ENCODE measurements around the gene POU3F3.

POU3F3 gene

GRCh38 chr2:104873689-104874054, 19.8 kb downstream of the POU3F3 start:
- DNase-seq (ENCODE audit: low read depth in 2 of 2, low spot score in 1 of 2), result no peak

- no peak for DNase-seq (ENCODE audit: low read depth in 2 of 2, low spot score in 1 of 2)
Observed at GRCh38 chr2:104874230-104874629, 20.3 kb downstream of the POU3F3 start.

- no peak for DNase-seq (ENCODE audit: low read depth in 2 of 2, low spot score in 1 of 2)
Observed at GRCh38 chr2:104875262-104875661, 21.3 kb downstream of the POU3F3 start.

DNA sequence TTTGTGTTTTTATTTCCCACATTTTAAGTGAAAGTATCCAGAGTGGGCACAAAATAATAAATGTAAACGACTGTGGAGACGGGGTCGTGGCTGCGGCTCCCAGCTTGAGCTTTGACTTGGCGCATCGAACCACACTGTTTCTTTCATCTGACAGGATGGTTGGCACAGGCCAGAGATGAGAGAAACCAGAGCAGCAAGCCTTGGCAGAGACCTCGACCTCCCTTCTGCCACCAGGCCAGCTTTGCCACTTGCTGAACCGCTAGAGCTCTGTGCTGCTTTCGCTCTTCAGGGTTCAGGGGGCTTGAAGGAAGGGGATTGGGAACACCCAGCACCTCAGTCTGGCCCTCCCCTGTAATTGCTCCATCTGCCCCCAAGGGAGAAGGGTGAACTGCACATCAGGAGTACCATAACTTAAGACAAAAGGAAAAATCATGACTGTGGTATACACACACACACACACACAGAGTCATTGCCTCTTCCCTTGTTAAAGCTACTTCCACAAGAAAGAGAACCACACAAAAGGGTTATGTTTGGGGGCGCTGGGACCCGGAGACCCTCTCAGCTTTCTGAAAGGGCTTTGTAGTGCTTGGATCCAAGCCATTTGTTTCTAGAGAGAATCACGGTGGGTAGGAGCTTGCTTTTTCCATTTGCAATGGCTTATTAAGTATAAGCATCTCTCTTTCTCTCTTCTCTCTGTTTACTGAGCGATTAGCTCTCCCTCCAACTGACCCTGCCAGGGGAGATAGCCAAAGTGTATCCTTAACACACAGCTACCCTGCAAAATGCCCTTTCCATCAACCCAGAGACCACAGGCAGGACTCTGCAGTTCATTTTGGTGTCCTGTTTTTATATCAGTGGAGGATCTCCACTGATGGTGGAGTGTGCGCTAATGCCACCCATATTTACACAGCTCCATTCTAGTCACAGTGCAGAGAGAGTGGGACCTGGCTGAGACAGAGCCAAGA, 23.0 kb downstream of the POU3F3 start:
- DNase-seq (ENCODE audit: low read depth in 2 of 2, low spot score in 1 of 2), result no peak

DNA sequence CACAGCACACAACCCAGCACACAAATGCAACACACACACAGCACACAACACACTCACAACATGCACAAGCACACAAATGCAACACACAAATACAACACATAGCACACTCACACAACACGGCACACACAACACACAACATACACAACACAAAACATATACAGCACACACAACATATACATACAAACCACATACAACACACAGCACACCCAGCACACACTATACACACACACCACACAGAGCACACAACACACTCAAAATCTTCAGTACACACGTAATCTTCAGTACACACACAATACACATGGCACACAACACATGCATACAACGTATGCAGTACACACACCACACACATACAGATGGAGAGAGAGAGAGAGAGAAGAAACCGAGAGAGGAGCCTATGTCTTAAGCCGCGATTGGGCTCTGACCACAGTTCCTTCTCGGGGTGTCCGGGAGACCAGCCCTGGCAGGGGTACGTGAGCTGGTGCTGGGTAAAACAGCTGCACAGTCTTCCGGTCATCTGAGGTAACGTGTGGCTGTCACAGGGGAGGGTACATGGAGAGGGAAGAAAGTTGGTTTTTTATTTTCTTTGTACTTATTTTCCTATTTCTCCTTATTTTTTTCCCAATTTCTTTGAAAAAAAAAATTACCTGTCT, 25.1 kb downstream of the POU3F3 start:
- DNase-seq (ENCODE audit: low read depth in 2 of 2, low spot score in 1 of 2), result no peak

DNA sequence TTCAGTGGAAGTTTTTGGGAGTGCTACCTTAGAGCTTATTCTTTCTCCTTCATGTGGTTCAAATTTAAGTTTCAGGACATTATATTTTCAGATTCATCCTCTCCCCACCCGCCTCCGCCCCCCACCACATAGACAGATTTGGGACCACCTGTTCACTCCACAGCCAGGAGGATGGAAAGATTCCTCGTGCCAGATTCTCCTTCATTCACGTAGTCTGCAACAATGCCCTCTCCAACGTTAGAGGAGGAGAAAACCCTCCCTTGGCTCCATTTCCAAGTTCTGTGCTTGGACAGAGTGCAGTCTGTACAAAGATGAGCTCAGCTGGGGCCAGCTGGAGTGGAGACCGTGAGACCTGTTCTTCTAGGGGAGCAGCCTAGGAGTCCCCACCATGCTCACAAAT, 26.2 kb downstream of the POU3F3 start:
- DNase-seq (ENCODE audit: low read depth in 2 of 2, low spot score in 1 of 2), result no peak

- no peak for DNase-seq (ENCODE audit: low read depth in 2 of 2, low spot score in 1 of 2)
Observed at GRCh38 chr2:104883357-104883756, 29.4 kb downstream of the POU3F3 start.

- no peak for DNase-seq (ENCODE audit: low read depth in 2 of 2, low spot score in 1 of 2)
Observed at GRCh38 chr2:104885119-104885782, 31.3 kb downstream of the POU3F3 start.

GRCh38 chr2:104887676-104888075, 33.8 kb downstream of the POU3F3 start:
- DNase-seq (ENCODE audit: low read depth in 2 of 2, low spot score in 1 of 2), result no peak

DNA sequence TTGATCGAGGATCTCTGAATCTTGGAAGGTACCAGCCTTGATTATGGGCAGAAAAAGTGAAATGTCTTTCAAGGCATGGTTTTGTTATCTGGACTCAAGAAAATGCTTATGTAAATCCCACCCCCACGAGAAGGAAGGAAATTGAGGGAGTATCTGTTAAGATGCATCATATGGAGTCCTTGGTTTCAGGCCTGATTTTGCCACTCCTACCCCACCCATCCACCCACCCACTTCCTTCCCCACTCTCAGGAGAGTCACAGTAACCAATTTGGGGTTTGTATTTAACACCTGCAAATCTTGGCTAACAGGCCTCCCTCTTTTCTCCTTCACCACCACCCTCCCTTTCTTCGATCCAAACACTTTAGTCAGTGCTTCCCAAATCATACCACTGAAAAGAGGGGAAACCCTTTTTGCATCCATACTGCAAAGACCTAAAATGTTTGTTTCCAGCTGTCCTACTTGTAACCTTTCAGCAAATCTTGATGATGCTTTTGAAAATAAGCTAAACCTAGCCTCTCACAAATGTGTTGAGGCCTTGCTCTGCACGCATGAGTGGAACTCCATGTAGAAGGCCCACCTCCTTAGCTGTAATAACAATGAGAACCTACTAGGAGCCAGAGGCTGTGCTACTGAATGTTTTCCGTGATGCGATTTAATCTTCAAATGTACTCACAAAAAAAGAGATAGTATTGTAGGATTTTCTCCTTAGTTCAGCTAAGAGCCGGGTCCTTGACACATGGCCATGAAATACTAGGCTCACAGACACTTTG, 34.8 kb downstream of the POU3F3 start:
- DNase-seq (ENCODE audit: low read depth in 2 of 2, low spot score in 1 of 2), result no peak

DNA sequence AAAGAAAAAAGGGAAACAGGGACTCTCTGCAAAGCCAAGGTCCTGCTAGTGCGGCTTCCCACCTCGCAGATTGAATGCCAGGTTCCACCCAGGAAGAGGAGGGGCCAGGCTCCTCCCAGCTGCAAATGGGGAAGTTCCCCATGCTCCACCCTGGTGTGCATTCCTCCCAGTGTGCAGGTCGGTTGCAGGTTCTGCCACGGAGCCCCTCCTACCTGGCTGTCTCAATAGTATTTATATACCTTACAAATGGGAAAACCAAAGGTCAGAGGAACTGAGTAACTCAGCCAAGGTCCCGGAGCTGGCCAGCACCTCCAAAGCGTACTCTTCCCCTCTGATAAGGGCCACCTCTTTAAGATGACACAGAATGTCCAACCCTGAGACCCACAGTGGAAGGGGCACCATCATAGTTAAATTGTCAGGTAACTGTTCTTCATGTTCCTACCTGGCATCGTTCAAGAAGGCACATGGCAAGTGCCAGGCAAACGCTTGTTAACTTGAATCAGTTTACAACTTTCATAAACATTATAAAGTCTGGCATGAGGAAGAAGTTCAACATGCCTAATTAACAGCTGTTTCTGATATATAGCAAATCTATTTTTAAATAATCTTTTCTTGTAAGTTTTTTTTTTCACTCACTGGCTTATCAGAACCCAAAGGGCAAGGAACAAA, 35.5 kb downstream of the POU3F3 start:
- no peak for DNase-seq (ENCODE audit: low read depth in 2 of 2, low spot score in 1 of 2)

DNA sequence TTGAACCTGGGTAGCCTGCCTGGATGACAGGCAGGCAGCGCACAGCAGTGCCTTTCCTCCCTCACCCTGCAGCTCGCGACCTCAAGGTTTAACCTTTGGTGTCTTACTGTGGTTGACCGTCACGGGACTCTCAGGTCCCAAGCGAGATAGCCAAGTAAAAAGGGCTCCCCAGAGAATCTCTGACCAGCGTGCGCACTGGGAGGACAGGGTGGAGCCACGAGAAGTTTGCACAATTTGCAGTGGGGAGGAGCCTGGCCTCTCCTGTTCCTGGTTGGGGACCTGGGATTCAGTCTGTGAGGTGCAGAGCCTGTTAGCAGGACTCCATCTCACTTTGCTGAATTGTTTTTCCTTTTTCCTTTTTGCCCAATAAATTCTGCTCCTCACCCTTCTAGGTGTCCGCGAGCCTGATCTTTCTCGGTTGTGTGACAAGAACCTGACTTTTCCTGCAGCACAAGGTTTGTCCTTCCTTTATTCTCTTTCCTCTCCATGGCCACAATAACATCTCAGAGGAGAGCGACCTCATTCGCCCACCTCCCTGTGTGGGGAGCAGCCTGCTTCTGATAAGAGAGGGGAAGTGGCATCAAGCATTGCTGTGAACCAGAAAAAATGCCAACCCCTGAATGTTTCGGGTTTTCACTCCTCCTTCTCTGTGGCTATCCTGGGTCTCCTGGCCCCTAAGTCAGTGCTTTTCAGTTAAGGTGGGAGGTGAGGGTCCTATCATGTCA, 36.2 kb downstream of the POU3F3 start:
- no peak for DNase-seq (ENCODE audit: low read depth in 2 of 2, low spot score in 1 of 2)

- no peak for DNase-seq (ENCODE audit: low read depth in 2 of 2, low spot score in 1 of 2)
Observed at GRCh38 chr2:104890685-104891069, 36.8 kb downstream of the POU3F3 start.

- no peak for DNase-seq (ENCODE audit: low read depth in 2 of 2, low spot score in 1 of 2)
Observed at GRCh38 chr2:104891145-104891544, 37.2 kb downstream of the POU3F3 start.

DNA sequence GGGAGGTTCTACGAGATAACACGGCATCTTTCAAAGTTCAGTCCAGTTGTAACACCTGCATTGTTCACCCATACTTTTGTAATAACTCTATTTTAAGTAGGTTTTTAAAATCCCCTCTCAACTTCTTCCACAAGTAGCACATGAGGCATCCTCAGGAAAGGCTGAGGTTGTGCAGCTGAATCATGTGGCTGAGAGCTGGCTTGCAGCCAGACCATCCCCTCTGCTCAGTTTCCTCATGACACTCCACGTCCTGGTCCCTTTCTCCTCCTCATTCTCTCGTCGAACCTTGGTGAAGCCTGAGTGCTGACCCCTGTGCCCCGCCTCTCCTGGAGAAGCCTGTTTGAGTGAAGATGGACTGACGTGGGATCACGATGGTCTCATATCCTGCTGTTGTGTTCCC, 42.5 kb downstream of the POU3F3 start:
- no peak for DNase-seq (ENCODE audit: low read depth in 2 of 2, low spot score in 1 of 2)

- DNase-seq (ENCODE audit: low read depth in 2 of 2, low spot score in 1 of 2), result no peak
Observed at GRCh38 chr2:104897515-104898184, 43.7 kb downstream of the POU3F3 start.

- no peak for DNase-seq (ENCODE audit: low read depth in 2 of 2, low spot score in 1 of 2)
Observed at GRCh38 chr2:104900608-104901007, 46.7 kb downstream of the POU3F3 start.

DNA sequence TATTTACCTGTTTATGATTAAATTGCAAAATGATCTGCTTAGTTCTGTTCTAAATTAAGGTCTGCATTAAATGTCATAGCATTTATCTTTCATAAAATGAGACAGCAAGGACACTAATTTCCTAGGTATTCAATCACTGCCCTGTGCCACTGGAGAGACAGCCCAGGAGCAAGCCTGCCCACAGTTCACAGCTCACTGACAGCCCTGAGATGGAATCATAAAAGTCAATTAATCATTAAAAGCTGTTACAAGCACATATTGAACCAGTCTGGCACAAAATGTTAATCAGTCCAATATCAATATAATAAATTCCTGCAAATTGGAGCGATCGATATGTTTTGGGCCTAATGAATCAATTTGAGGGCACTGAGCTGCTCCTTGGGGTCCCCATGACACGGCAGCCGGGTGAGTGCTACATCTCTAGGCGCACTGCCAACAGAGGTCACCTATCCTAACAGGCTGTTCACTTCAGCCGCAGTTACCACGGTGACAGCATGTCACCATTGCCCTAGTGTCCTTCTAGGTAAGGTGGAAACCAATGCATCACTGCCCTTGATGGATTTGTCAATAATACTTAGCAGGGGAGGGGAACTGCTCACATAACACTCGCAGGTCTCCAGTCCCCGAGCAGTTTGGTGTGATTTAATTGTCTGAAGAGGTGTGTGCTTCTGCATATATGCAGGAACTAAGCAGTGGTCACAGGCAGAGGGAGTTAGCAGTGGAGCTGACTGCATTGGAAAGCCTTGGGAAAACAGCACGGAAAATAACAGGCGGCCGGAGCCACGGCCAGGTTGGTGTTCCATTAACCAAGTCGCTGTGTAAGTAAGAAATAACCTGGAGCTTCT, 47.3 kb downstream of the POU3F3 start:
- DNase-seq (ENCODE audit: low read depth in 2 of 2, low spot score in 1 of 2), result no peak

DNA sequence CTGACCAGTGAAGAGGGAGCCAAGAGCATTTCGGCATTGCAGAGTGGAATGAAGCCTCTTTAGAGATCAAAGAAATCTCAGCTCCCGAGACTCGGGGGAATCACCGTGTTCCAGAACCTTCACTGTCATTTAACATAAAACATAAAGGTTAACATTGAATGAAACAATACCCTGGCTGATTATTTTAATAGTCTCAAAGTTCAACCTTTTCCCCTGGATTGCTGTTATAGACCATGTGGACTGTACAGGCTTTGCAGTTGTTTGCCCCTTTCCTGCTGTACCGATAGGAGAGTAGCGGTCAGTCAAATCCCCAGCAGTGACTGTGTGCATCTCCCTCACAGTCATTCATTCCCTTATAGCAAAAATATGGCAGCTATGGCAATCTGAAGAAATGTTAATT, 48.4 kb downstream of the POU3F3 start:
- no peak for DNase-seq (ENCODE audit: low read depth in 2 of 2, low spot score in 1 of 2)
